Neuronal stem cell (in vitro differentiated cells): ENCODE data around the gene OR52W1.
"Not testable (repeated sequence)": the region's sequence is repeated elsewhere in the genome, so short reads cannot be mapped to it uniquely, and the experiment has no call there.

Experiments
- DNase-seq: peaks from one replicate; pipeline ENCODE4 v3.0.0-alpha.2; 2013; ENCODE audit warnings: low spot score
- H2AFZ ChIP-seq: one replicate; pipeline ENCODE4 v1.6.1; 2013; ENCODE audit warnings: mild to moderate bottlenecking, low read length, inconsistent platforms
- H2AK5ac ChIP-seq: 2 replicates; pipeline ENCODE4 v1.6.1; 2013; ENCODE audit warnings: low read depth, mild to moderate bottlenecking, inconsistent platforms, low read length, moderate library complexity, mixed read lengths
- H2BK120ac ChIP-seq: 2 replicates; pipeline ENCODE4 v1.6.1; 2013; ENCODE audit warnings: low read depth, mild to moderate bottlenecking, inconsistent platforms, low read length, moderate library complexity, mixed read lengths
- H2BK12ac ChIP-seq: one replicate; pipeline ENCODE4 v1.6.1; 2013; ENCODE audit warnings: low read length, inconsistent platforms
- H2BK15ac ChIP-seq: 2 replicates; pipeline ENCODE4 v1.6.1; 2013; ENCODE audit warnings: mild to moderate bottlenecking, low read length, inconsistent platforms, mixed read lengths
- H2BK5ac ChIP-seq: one replicate; pipeline ENCODE4 v1.6.1; 2013; ENCODE audit warnings: inconsistent platforms, mild to moderate bottlenecking, low read length, moderate library complexity
- H3K14ac ChIP-seq: one replicate; pipeline ENCODE4 v1.6.1; 2013; ENCODE audit warnings: low read length, inconsistent platforms
- H3K18ac ChIP-seq: 2 replicates; pipeline ENCODE4 v1.6.1; 2013; ENCODE audit warnings: low read length, inconsistent platforms
- H3K23ac ChIP-seq: 2 replicates; pipeline ENCODE4 v1.6.1; 2013; ENCODE audit warnings: low read depth, mild to moderate bottlenecking, mixed read lengths, low read length, inconsistent platforms; ENCODE audit not compliant: poor library complexity
- H3K27ac ChIP-seq: replicated peaks from 3 replicates; pipeline ENCODE4 v1.5.1; 2013; ENCODE audit warnings: low read length, inconsistent platforms
- H3K27me3 ChIP-seq, 3 experiments: 2 replicates each; pipeline ENCODE4 v1.6.1; 2013; ENCODE audit warnings: low read length in 3 of 3, mild to moderate bottlenecking in 2 of 3, inconsistent platforms in 1 of 3, low read depth in 1 of 3, mixed read lengths in 1 of 3, moderate library complexity in 1 of 3; ENCODE audit not compliant: control insufficient read depth in 3 of 3, insufficient read depth in 3 of 3
- H3K36me3 ChIP-seq, 2 donors: replicated peaks in 1 of 2; 2 replicates each; pipeline ENCODE4 v1.6.1; 2013; ENCODE audit warnings: low read length in 2 of 2; ENCODE audit not compliant: control insufficient read depth in 2 of 2, insufficient read depth in 2 of 2
- H3K4ac ChIP-seq: 2 replicates; pipeline ENCODE4 v1.6.1; 2013; ENCODE audit warnings: inconsistent platforms, mild to moderate bottlenecking, low read length, moderate library complexity
- H3K4me1 ChIP-seq, 2 donors: 1 replicate in 1 of 2; 2 replicates in 1 of 2; pipeline ENCODE4 v1.6.1; 2013; ENCODE audit warnings: low read length in 2 of 2, low read depth in 1 of 2; ENCODE audit not compliant: control insufficient read depth in 2 of 2, insufficient read depth in 1 of 2
- H3K4me2 ChIP-seq: one replicate; pipeline ENCODE4 v1.6.1; 2013; ENCODE audit warnings: mild to moderate bottlenecking, low read length, inconsistent platforms; ENCODE audit not compliant: insufficient read depth, poor library complexity, severe bottlenecking
- H3K4me3 ChIP-seq, 2 donors: 2 replicates each; pipeline ENCODE4 v1.5.1; 2013; ENCODE audit warnings: low read length in 2 of 2, mild to moderate bottlenecking in 2 of 2, inconsistent platforms in 1 of 2, moderate library complexity in 1 of 2
- H3K79me1 ChIP-seq: one replicate; pipeline ENCODE4 v1.6.1; 2013; ENCODE audit warnings: low read depth, mild to moderate bottlenecking, inconsistent platforms, low read length, moderate library complexity
- H3K9ac ChIP-seq: one replicate; pipeline ENCODE4 v1.6.1; 2013; ENCODE audit warnings: mild to moderate bottlenecking, low read depth, low read length, inconsistent platforms; ENCODE audit not compliant: poor library complexity
- H3K9me3 ChIP-seq, 2 donors: replicated peaks in 1 of 2; 2 replicates each; pipeline versions ENCODE3 to v1.6.1; 2013; ENCODE audit warnings: low read length in 2 of 2, mild to moderate bottlenecking in 2 of 2, inconsistent platforms in 1 of 2, low read depth in 1 of 2, mixed read lengths in 1 of 2, moderate library complexity in 1 of 2; ENCODE audit not compliant: control insufficient read depth in 2 of 2, insufficient read depth in 1 of 2
- H4K8ac ChIP-seq: one replicate; pipeline ENCODE4 v1.6.1; 2013; ENCODE audit warnings: low read depth, mild to moderate bottlenecking, inconsistent platforms, low read length, moderate library complexity
- H4K91ac ChIP-seq: one replicate; pipeline ENCODE4 v1.6.1; 2013; ENCODE audit warnings: low read length, low read depth, mild to moderate bottlenecking, inconsistent platforms; ENCODE audit not compliant: poor library complexity
- WGBS, 2 donors: extraction: QIAGEN DNeasy Blood & Tissue Kit; methylation state at CpG; one replicate each; pipeline ENCODE4 v1.1.7; 2013; ENCODE audit warnings: missing lambda C conversion rate in 2 of 2, mixed read lengths in 1 of 2; ENCODE audit not compliant: insufficient read length in 2 of 2, insufficient replicate concordance in 1 of 2; ENCODE audit errors: extremely low coverage in 2 of 2; 5-methylcytosine and 5-hydroxymethylcytosine counted together

OR52W1 gene

GRCh38 chr11:6248897-6249296, 49.9 kb downstream of the OR52W1 start:
- H2BK15ac ChIP-seq, H3K14ac ChIP-seq, H3K79me1 ChIP-seq, H3K23ac ChIP-seq, H2BK5ac ChIP-seq, H3K9me3 ChIP-seq, H2BK12ac ChIP-seq, H3K36me3 ChIP-seq, H3K27ac ChIP-seq, H4K91ac ChIP-seq, H3K18ac ChIP-seq, H3K4me3 ChIP-seq, DNase-seq, H2AK5ac ChIP-seq, H3K4ac ChIP-seq, H2AFZ ChIP-seq, H3K4me2 ChIP-seq, H3K4me1 ChIP-seq, H2BK120ac ChIP-seq, H4K8ac ChIP-seq, H3K9ac ChIP-seq: not testable (repeated sequence)
- WGBS, 2 donors, result no CpG with 5 or more reads among the region's 3 CpGs
- H3K27me3 ChIP-seq, result peaks cover 0 to 13% (median 0%) of the 10 kb centered on the region in 3 experiments
